Gastrocnemius medialis (tissue), 4 donors: ENCODE data around the gene MFSD11.

ENCODE experiments used
- CTCF ChIP-seq, 5 experiments: fragments of 450-650 bp in 3 of 5; fragments of 200-600 bp in 2 of 5; sonication (generic) in 2 of 5; IDR thresholded peaks in 4 of 5; conservative IDR thresholded peaks in 1 of 5; 1 replicate in 4 of 5; 2 replicates in 1 of 5; pipeline ENCODE4 v1.5.1; 2016 to 2019; ENCODE audit warnings: antibody characterized with exemption in 5 of 5, mild to moderate bottlenecking in 3 of 5, moderate library complexity in 3 of 5
- POLR2A ChIP-seq, 2 donors: fragments of 450-650 bp; IDR thresholded peaks; one replicate each; pipeline ENCODE4 v1.6.1; 2017; ENCODE audit warnings: antibody characterized with exemption in 2 of 2, mild to moderate bottlenecking in 2 of 2, moderate library complexity in 2 of 2

- no peak for TF ChIP-seq POLR2A (IDR thresholded peaks at IDR 0.05)
- no peak for TF ChIP-seq CTCF (IDR thresholded peaks at IDR 0.05 in 4 of 5, conservative IDR thresholded peaks at IDR 0.05 in 1 of 5)
Measured at GRCh38 chr17:76822184-76822778, 84.4 kb downstream of the MFSD11 start.
